HAP-1 (cell line): ENCODE results near the gene DPP3.

Experiments
- DNase-seq, 2 experiments: peaks; one replicate each; pipeline ENCODE4 v3.0.0-alpha.2; 2016 to 2020; ENCODE audit warnings: low spot score in 2 of 2
- H3K27me3 ChIP-seq: fragments of 250-450 bp; sonication (Bioruptor Pico); 2 replicates; pipeline ENCODE4 v1.5.1; 2020; ENCODE audit warnings: low read depth, mild to moderate bottlenecking, moderate library complexity
- H3K36me3 ChIP-seq: fragments of 250-450 bp; sonication (Bioruptor Pico); replicated peaks from 2 replicates; pipeline ENCODE4 v1.5.1; 2020; ENCODE audit warnings: mild to moderate bottlenecking
- H3K4me1 ChIP-seq: fragments of 250-450 bp; sonication (Bioruptor Pico); 2 replicates; pipeline ENCODE4 v1.5.1; 2020; ENCODE audit warnings: mild to moderate bottlenecking
- H3K4me3 ChIP-seq: fragments of 250-450 bp; sonication (Bioruptor Pico); 2 replicates; pipeline ENCODE4 v1.5.1; 2020; ENCODE audit warnings: mild to moderate bottlenecking, moderate library complexity
- H3K9me3 ChIP-seq: fragments of 250-450 bp; sonication (Bioruptor Pico); 2 replicates; pipeline ENCODE4 v1.5.1; 2020; ENCODE audit warnings: mild to moderate bottlenecking, moderate library complexity
- in situ Hi-C: fragments of 300-500 bp; cut with MboI; formaldehyde crosslinking; loops from 3 replicates; pipeline ENCODE4 v1.14.3; 2020; ENCODE audit warnings: low sequenced_read_pairs, inconsistent platforms, mixed read lengths

DPP3 gene

DNA sequence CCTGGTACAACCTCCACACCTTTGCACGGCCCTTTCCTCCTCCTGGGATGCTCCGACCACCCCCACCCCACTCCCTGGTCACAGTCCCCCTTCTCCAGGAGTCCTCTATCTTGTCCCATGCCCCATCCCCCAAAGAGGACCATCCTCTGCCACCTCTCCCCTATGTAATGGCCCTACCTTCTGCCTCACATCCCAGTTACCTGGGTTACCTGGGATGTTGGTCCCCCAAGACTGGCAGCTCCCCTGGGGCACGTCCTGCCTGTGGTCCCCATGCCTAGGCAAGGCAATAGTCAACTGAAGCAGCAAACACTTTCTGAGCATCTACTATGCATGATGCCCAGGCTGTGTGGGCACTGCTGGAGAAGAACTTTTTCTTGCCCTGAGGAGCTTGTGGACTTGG is 75.2 kb downstream of the DPP3 start:
- H3K4me3 ChIP-seq: no peak overlapping the region
- no peaks in the 10 kb centered on the region for H3K9me3 ChIP-seq
- in situ Hi-C loops: no loop called here
- H3K36me3 ChIP-seq: no peaks in the 10 kb centered on the region
- no peaks in the 10 kb centered on the region for H3K27me3 ChIP-seq
- no peak for DNase-seq
- no peaks in the 10 kb centered on the region for H3K4me1 ChIP-seq

DNA sequence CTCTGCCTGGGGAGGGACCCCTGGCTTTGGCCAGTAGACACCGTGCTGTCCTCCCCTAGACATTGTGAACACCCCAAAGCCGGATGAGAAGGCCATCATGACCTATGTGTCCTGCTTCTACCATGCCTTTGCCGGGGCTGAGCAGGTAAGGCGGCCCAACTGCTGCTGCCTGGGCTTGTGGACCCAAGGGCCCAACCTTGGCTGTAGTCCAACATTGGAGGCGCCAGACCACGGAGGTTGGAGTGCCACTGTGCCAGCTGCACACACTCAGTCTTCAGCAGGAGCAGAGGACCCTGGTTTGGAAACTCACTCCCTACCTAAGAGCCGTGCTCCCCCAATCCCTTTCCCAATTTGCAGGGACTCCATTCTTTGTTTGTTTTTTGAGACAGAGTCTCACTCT is 75.9 kb downstream of the DPP3 start:
- H3K4me1 ChIP-seq: no peaks in the 10 kb centered on the region
- no peaks in the 10 kb centered on the region for H3K9me3 ChIP-seq
- no peaks in the 10 kb centered on the region for H3K27me3 ChIP-seq
- H3K36me3 ChIP-seq: no peaks in the 10 kb centered on the region
- DNase-seq: no peak
- in situ Hi-C loops: no loop called here
- H3K4me3 ChIP-seq: no peak overlapping the region

DNA sequence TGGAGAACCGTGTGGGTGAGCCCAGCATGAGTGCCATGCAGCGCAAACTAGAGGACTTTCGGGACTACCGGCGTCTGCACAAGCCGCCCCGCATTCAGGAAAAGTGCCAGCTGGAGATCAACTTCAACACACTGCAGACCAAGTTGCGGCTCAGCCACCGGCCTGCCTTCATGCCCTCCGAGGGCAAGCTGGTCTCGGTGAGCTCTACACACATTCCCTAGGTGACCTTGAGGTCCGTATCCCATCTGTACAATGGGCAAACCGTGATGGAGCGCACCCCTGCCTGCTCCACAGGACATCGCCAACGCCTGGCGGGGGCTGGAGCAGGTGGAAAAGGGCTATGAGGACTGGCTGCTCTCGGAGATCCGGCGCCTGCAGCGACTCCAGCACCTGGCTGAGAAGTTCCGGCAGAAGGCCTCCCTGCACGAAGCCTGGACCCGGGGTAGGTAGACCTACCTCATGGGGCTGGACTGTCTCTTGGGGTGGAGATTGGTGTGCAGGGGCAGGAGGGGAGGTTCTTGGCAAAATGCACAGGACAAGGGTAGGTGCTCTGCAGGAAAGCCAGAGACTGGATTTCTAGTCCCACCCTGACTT is 77.6 kb downstream of the DPP3 start:
- no peak for DNase-seq
- Histone ChIP-seq H3K4me1 (no peaks in the 10 kb centered on the region), H3K36me3 (no peaks in the 10 kb centered on the region; the same call in 1 of the 2 replicates), H3K27me3 (no peaks in the 10 kb centered on the region), H3K4me3 (no peak overlapping the region), H3K9me3 (no peaks in the 10 kb centered on the region)
- in situ Hi-C loops: no loop called here
